ENCODE measurements around the gene EPHB2. TPM values are rescaled to one million over a fixed set of nuclear protein-coding genes. Genes with fewer than 3 reads are reported as not detected.

EPHB2 gene
- total and polyA plus RNA-seq, 2 of the 13 experiments (the other 11 are each of a cell fraction or from before 2014, with no cell fraction given): 0.03 to 0.11 TPM

GRCh38 chr1:22963044-22963677 is 252.5 kb downstream of the EPHB2 start (continued):
- no peak for TF ChIP-seq ZBTB40 (IDR thresholded peaks at IDR 0.05)
- no peak for TF ChIP-seq ZBTB40 (CRISPR knock-in tag; IDR thresholded peaks at IDR 0.05)
- TF ChIP-seq NKX3-1 (CRISPR knock-in tag; IDR thresholded peaks at IDR 0.05): no peak
- TF ChIP-seq ZNF713 (CRISPR knock-in tag; IDR thresholded peaks at IDR 0.05): no peak
- TF ChIP-seq RAD21 (CRISPR knock-in tag; IDR thresholded peaks at IDR 0.05): 0 out of 2 replicates have a peak, but pooled peaks have one; percentile 11
- 0 out of 2 replicates have a peak, but pooled peaks have one; percentile 34 for TF ChIP-seq ZFP37 (CRISPR knock-in tag; IDR thresholded peaks at IDR 0.05; ENCODE audit: borderline replicate concordance)
- TF ChIP-seq MEIS1 (CRISPR knock-in tag; IDR thresholded peaks at IDR 0.05; ENCODE audit: borderline replicate concordance): peak; percentile 38; the same call in 1 of the 2 replicates
- no peak for TF ChIP-seq TRIM22 (IDR thresholded peaks at IDR 0.05)
- TF ChIP-seq ZNF143 (CRISPR knock-in tag; IDR thresholded peaks at IDR 0.05): no peak
- no peak for TF ChIP-seq NBN (conservative IDR thresholded peaks at IDR 0.05)
- TF ChIP-seq ZNF788 (CRISPR knock-in tag; IDR thresholded peaks at IDR 0.05; ENCODE audit: borderline replicate concordance): peak; percentile 57; the same call in 1 of the 2 replicates
- TF ChIP-seq ZMAT5 (CRISPR knock-in tag; IDR thresholded peaks at IDR 0.05; ENCODE audit: borderline replicate concordance, low read depth): no peak
- TF ChIP-seq ARID4A (CRISPR knock-in tag; IDR thresholded peaks at IDR 0.05; ENCODE audit: borderline replicate concordance): peak; percentile 71; the same call in 1 of the 2 replicates
- peak; percentile 76; the same call in 1 of the 2 replicates for TF ChIP-seq ZNF790 (CRISPR knock-in tag; IDR thresholded peaks at IDR 0.05; ENCODE audit: borderline replicate concordance)

Data from HepG2 (cell line).